ENCODE measurements around the gene B4GALT2. TPM values are rescaled to one million over a fixed set of nuclear protein-coding genes. Genes with fewer than 3 reads are reported as not detected.

B4GALT2 gene
- total RNA-seq, 6 experiments from 2014 or later = 87.8 to 107 (median 98.8) TPM

DNA sequence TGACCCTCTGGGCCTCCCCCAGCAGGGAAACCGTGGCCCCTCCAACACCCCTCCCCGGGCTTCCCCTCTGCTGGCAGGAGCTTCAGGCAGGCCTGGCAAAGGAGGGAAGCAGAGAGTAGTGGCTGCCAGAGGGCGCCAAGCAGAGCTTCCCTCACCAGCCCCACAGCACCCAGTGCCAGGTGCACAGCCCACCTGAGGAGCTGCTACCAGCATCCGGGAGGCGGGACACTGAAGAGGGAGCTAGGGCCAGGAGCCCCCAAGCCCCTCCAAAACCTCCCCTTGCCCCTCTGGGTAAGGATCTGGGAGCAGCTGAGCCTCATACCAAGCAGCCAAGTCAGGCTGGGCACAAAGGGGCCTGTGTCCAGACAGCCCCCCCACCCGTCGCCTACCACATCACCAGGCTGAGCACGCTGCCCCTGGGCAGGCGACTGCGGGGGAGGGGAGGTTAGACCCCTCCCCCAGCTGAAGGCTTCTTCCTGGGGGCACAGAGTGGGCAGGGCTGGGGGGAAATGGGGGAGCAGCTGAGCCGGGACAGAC, 32.0 kb downstream of the B4GALT2 start:
- DNase-seq = no peak
- H3K9me3 Mint-ChIP-seq = no peaks in the 10 kb centered on the region
- no peak overlapping the region for H3K27ac Mint-ChIP-seq
- H3K27me3 Mint-ChIP-seq (ENCODE audit: insufficient read depth) = peaks cover 5% of the 10 kb centered on the region
- H3K36me3 Mint-ChIP-seq (ENCODE audit: low read depth) = no peaks in the 10 kb centered on the region
- H3K4me1 Mint-ChIP-seq (ENCODE audit: low read depth) = peaks cover 4% of the 10 kb centered on the region; the same call in 1 of the 2 replicates
- TF ChIP-seq, protein P1, sequence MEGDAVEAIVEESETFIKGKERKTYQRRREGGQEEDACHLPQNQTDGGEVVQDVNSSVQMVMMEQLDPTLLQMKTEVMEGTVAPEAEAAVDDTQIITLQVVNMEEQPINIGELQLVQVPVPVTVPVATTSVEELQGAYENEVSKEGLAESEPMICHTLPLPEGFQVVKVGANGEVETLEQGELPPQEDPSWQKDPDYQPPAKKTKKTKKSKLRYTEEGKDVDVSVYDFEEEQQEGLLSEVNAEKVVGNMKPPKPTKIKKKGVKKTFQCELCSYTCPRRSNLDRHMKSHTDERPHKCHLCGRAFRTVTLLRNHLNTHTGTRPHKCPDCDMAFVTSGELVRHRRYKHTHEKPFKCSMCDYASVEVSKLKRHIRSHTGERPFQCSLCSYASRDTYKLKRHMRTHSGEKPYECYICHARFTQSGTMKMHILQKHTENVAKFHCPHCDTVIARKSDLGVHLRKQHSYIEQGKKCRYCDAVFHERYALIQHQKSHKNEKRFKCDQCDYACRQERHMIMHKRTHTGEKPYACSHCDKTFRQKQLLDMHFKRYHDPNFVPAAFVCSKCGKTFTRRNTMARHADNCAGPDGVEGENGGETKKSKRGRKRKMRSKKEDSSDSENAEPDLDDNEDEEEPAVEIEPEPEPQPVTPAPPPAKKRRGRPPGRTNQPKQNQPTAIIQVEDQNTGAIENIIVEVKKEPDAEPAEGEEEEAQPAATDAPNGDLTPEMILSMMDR (IDR thresholded peaks at IDR 0.05) = no peak
- H3K4me3 Mint-ChIP-seq = no peak overlapping the region

DNA sequence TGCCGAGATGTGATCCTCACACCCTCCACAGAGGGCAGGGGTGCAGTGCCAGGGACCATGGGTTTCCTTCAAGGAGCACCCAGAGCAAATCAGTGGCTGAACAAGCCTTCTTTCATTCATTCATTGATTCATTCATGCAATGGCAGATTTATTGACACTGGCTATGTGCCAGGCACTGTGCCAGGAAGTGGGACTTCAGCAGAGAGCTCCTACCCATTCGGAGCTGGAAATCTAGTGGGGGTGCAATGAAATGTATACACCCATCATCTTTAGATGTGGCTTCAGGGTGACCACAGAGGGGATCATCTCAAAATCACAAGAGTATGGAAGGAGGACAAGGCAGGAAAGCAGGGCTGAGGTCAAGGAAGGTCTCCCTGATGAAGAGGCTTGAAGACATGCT, 33.4 kb downstream of the B4GALT2 start:
- Mint-ChIP-seq H3K27ac (no peak overlapping the region), H3K27me3 (ENCODE audit: insufficient read depth) (peaks cover 5% of the 10 kb centered on the region), H3K36me3 (ENCODE audit: low read depth) (no peaks in the 10 kb centered on the region), H3K4me3 (no peak overlapping the region), H3K4me1 (ENCODE audit: low read depth) (no peaks in the 10 kb centered on the region), H3K9me3 (no peaks in the 10 kb centered on the region)
- no peak for DNase-seq
- TF ChIP-seq, protein P1 (IDR thresholded peaks at IDR 0.05) = no peak

DNA sequence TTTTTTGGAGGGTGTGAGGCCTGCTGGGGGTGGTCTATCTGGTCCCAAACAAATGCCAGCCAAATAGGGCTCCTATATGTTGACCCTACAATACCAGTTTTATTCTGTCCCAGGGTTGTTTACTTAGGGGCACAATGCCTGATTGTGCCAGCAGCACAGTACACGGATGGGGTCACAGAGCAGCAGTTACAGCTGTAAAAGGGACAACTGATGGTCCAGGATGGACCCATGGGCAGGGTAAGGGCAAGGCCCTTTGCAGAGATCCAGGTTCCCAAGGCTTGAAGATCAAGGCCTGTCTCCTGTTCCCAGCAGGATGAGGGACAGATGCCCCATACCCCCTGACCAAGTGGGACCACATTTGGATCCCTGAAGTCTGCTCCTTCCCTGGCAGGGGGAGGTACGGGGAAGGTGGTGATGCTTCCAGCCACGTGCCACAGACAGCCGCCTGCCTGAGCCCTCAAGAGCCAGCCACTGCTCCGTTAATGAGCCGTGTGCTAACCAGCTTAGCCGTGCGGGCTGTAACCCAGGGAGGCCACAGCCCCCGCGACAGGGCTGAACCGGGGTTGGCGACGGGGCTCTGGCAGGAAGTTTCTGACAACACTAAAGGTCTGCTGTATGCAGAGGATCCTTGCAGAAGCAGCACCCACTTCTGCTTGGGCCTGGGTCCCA, 34.1 kb downstream of the B4GALT2 start:
- Mint-ChIP-seq H3K27me3 (ENCODE audit: insufficient read depth) (peaks cover 4% of the 10 kb centered on the region), H3K4me1 (ENCODE audit: low read depth) (no peaks in the 10 kb centered on the region), H3K4me3 (no peak overlapping the region), H3K9me3 (no peaks in the 10 kb centered on the region), H3K36me3 (ENCODE audit: low read depth) (no peaks in the 10 kb centered on the region), H3K27ac (no peak overlapping the region)
- DNase-seq = no peak
- TF ChIP-seq, protein P1 (IDR thresholded peaks at IDR 0.05) = no peak

DNA sequence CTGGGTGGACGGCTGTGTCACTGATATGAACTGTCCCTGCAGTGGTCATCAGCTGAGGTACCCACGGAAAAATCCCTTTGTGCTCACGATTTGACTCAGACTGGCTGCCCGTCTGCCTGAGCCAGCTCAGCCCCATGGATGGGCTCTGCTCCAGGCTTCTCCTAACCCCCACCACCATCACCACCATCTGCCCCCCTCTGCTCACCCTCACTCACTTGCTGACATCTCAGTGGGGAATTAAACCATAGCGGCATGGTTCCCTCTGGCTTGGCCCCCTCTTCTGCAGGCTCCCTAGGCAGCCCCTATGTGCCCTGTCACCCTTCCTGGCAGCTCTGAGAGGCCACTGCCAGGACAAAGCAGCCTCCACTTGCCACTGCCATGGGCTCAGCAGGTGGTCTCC, 34.9 kb downstream of the B4GALT2 start:
- TF ChIP-seq, protein P1 (IDR thresholded peaks at IDR 0.05) = no peak
- DNase-seq = no peak
- Mint-ChIP-seq H3K36me3 (ENCODE audit: low read depth) (no peaks in the 10 kb centered on the region), H3K4me1 (ENCODE audit: low read depth) (no peaks in the 10 kb centered on the region), H3K27ac (no peak overlapping the region), H3K4me3 (no peak overlapping the region), H3K9me3 (no peaks in the 10 kb centered on the region), H3K27me3 (ENCODE audit: insufficient read depth) (peaks cover 3% of the 10 kb centered on the region)

DNA sequence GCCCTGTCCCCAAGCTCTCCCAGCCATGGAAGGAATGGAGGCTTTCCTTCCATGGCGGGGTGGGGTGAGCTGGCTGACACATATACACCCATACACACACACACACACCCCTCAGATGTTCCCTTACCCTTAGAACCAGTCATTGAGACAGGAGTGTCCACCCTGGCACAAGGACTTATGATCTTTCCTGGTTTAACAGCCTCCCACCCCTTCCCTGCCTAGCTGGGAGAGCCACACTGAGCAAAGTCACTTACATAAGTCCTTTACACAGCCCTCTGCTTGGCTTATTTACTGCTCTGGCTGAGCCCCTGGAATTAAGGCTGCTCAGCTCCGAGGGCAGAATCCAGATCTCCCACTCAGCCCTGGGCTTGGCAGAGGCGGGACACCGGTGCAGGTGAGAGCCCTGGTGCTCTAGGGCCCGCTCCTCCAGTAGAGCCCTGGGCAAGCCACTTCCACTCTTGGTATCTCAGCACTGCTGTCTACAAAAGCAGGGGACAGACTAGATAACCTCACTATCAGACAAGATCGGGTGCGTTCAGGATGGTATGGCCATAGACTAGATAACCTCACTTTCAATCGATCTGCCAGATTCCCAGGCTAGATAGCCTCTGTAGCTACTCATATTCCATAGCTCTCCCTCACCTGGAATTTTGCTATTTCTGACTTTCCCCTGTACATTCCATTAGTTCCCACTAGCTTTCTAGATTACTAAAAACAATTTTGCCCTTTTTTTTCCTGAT, 35.5 kb downstream of the B4GALT2 start:
- no peak for DNase-seq
- no peak overlapping the region for H3K27ac Mint-ChIP-seq
- H3K9me3 Mint-ChIP-seq = no peaks in the 10 kb centered on the region
- H3K4me1 Mint-ChIP-seq (ENCODE audit: low read depth) = no peaks in the 10 kb centered on the region
- peaks cover 2% of the 10 kb centered on the region for H3K27me3 Mint-ChIP-seq (ENCODE audit: insufficient read depth)
- H3K4me3 Mint-ChIP-seq = no peak overlapping the region
- H3K36me3 Mint-ChIP-seq (ENCODE audit: low read depth) = no peaks in the 10 kb centered on the region
- TF ChIP-seq, protein P1 (IDR thresholded peaks at IDR 0.05) = no peak

All from HFFc6 (cell line).